ENCODE measurements around the gene HERPUD2. TPM values are rescaled to one million over a fixed set of nuclear protein-coding genes. Genes with fewer than 3 reads are reported as not detected.

Gene HERPUD2
- total RNA-seq, 1 donor from 2014 or later = 43.7 TPM

DNA sequence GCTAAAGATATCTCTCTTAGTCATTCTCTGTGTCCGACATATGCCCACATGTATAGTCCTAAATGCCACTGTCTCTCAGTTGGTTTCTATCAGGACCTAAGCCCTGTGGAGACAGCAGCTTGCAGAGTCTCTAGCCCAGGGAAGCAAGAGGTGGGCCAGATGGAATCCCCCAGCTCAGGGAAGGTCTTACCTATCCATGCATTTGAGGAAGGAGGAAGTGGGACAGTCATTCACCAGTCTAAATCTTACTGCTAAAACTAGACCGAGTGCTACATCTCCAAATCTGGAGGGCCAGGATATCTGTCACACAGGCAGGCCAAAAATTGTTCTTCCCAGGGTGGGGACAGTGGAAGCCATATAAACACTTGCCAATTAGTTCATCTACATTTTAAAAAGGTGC lies 26.4 kb upstream of the HERPUD2 start:
- no peak overlapping the region for H3K27ac Mint-ChIP-seq
- no peak overlapping the region for H3K4me2 ChIP-seq
- no peaks in the 10 kb centered on the region for H3K36me3 ChIP-seq
- no peak overlapping the region for H3K4me3 Mint-ChIP-seq
- TF ChIP-seq, protein P1, sequence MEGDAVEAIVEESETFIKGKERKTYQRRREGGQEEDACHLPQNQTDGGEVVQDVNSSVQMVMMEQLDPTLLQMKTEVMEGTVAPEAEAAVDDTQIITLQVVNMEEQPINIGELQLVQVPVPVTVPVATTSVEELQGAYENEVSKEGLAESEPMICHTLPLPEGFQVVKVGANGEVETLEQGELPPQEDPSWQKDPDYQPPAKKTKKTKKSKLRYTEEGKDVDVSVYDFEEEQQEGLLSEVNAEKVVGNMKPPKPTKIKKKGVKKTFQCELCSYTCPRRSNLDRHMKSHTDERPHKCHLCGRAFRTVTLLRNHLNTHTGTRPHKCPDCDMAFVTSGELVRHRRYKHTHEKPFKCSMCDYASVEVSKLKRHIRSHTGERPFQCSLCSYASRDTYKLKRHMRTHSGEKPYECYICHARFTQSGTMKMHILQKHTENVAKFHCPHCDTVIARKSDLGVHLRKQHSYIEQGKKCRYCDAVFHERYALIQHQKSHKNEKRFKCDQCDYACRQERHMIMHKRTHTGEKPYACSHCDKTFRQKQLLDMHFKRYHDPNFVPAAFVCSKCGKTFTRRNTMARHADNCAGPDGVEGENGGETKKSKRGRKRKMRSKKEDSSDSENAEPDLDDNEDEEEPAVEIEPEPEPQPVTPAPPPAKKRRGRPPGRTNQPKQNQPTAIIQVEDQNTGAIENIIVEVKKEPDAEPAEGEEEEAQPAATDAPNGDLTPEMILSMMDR (IDR thresholded peaks at IDR 0.05) = no peak
- TF ChIP-seq EZH2 (IDR thresholded peaks at IDR 0.05) (no peak), EZH2phosphoT487 (IDR thresholded peaks at IDR 0.05) (no peak)
- H2AFZ ChIP-seq (replicated peaks) = no peak overlapping the region
- no peaks in the 10 kb centered on the region for H3K9me3 ChIP-seq (ENCODE audit: low read depth)
- H3K79me2 ChIP-seq (ENCODE audit: low read depth) = no peaks in the 10 kb centered on the region
- no peaks in the 10 kb centered on the region for H3K4me1 Mint-ChIP-seq
- no peaks in the 10 kb centered on the region for H3K27me3 Mint-ChIP-seq (ENCODE audit: insufficient read depth, low read depth)
- H3K27me3 ChIP-seq = no peaks in the 10 kb centered on the region
- H3K4me1 ChIP-seq = no peaks in the 10 kb centered on the region
- no peak for DNase-seq (ENCODE audit: low spot score)
- no peak overlapping the region for H3K4me3 ChIP-seq
- H3F3A ChIP-seq (ENCODE audit: low read depth) = no peaks in the 10 kb centered on the region
- H3K36me3 Mint-ChIP-seq = no peaks in the 10 kb centered on the region
- H3K9ac ChIP-seq = no peak overlapping the region
- peaks cover 2% of the 10 kb centered on the region for H3K9me3 Mint-ChIP-seq
- H4K20me1 ChIP-seq (ENCODE audit: low read depth) = no peaks in the 10 kb centered on the region
- H3K27ac ChIP-seq = no peak overlapping the region

- H4K20me1 ChIP-seq (ENCODE audit: low read depth) = no peaks in the 10 kb centered on the region
- Mint-ChIP-seq H3K27me3 (ENCODE audit: insufficient read depth, low read depth) (no peaks in the 10 kb centered on the region), H3K9me3 (peaks cover 2% of the 10 kb centered on the region), H3K4me1 (no peaks in the 10 kb centered on the region), H3K27ac (no peak overlapping the region), H3K4me3 (no peak overlapping the region), H3K36me3 (no peaks in the 10 kb centered on the region)
- H3F3A ChIP-seq (ENCODE audit: low read depth) = no peaks in the 10 kb centered on the region
- no peak for DNase-seq (ENCODE audit: low spot score)
- H3K27ac ChIP-seq = no peak overlapping the region
- H3K4me2 ChIP-seq = no peak overlapping the region
- no peaks in the 10 kb centered on the region for H3K27me3 ChIP-seq
- no peaks in the 10 kb centered on the region for H3K9me3 ChIP-seq (ENCODE audit: low read depth)
- no peak overlapping the region for H3K4me3 ChIP-seq
- H3K79me2 ChIP-seq (ENCODE audit: low read depth) = no peaks in the 10 kb centered on the region
- TF ChIP-seq EZH2phosphoT487 (IDR thresholded peaks at IDR 0.05) (no peak), EZH2 (IDR thresholded peaks at IDR 0.05) (no peak)
- TF ChIP-seq, protein P1 (IDR thresholded peaks at IDR 0.05) = no peak
- H3K36me3 ChIP-seq = no peaks in the 10 kb centered on the region
- H3K9ac ChIP-seq = no peak overlapping the region
- no peak overlapping the region for H2AFZ ChIP-seq (replicated peaks)
- H3K4me1 ChIP-seq = no peaks in the 10 kb centered on the region
Measured at GRCh38 chr7:35720849-35721248, 25.9 kb upstream of the HERPUD2 start.

- no peaks in the 10 kb centered on the region for H3K27me3 ChIP-seq
- Mint-ChIP-seq H3K4me3 (no peak overlapping the region), H3K36me3 (no peaks in the 10 kb centered on the region), H3K4me1 (no peaks in the 10 kb centered on the region), H3K27ac (no peak overlapping the region), H3K9me3 (peaks cover 2% of the 10 kb centered on the region), H3K27me3 (ENCODE audit: insufficient read depth, low read depth) (no peaks in the 10 kb centered on the region)
- TF ChIP-seq EZH2phosphoT487 (IDR thresholded peaks at IDR 0.05) (no peak), EZH2 (IDR thresholded peaks at IDR 0.05) (no peak)
- no peak overlapping the region for H3K4me3 ChIP-seq
- H3K36me3 ChIP-seq = no peaks in the 10 kb centered on the region
- no peak for DNase-seq (ENCODE audit: low spot score)
- no peaks in the 10 kb centered on the region for H3K79me2 ChIP-seq (ENCODE audit: low read depth)
- no peaks in the 10 kb centered on the region for H3K9me3 ChIP-seq (ENCODE audit: low read depth)
- H3K4me2 ChIP-seq = no peak overlapping the region
- no peaks in the 10 kb centered on the region for H4K20me1 ChIP-seq (ENCODE audit: low read depth)
- no peaks in the 10 kb centered on the region for H3F3A ChIP-seq (ENCODE audit: low read depth)
- no peak overlapping the region for H2AFZ ChIP-seq (replicated peaks)
- no peak overlapping the region for H3K9ac ChIP-seq
- H3K4me1 ChIP-seq = no peaks in the 10 kb centered on the region
- H3K27ac ChIP-seq = no peak overlapping the region
Measured at GRCh38 chr7:35720032-35720431, 25.1 kb upstream of the HERPUD2 start.

GRCh38 chr7:35718047-35718446 lies 23.1 kb upstream of the HERPUD2 start:
- no peak overlapping the region for H3K27ac Mint-ChIP-seq

More at GRCh38 chr7:35718047-35718446, 23.1 kb upstream of the HERPUD2 start:
- Histone ChIP-seq H3K79me2 (ENCODE audit: low read depth) (no peaks in the 10 kb centered on the region), H3K9me3 (ENCODE audit: low read depth) (no peaks in the 10 kb centered on the region), H3K4me2 (no peak overlapping the region), H3K27me3 (no peaks in the 10 kb centered on the region), H4K20me1 (ENCODE audit: low read depth) (no peaks in the 10 kb centered on the region), H3K4me1 (no peaks in the 10 kb centered on the region), H3K36me3 (no peaks in the 10 kb centered on the region), H3K27ac (no peak overlapping the region), H3K4me3 (no peak overlapping the region), H2AFZ (replicated peaks) (no peak overlapping the region), H3K9ac (no peak overlapping the region), H3F3A (ENCODE audit: low read depth) (no peaks in the 10 kb centered on the region)
- no peak for DNase-seq (ENCODE audit: low spot score)
- TF ChIP-seq EZH2 (IDR thresholded peaks at IDR 0.05) = no peak
- no peak for TF ChIP-seq EZH2phosphoT487 (IDR thresholded peaks at IDR 0.05)
- TF ChIP-seq, protein P1 (IDR thresholded peaks at IDR 0.05) = no peak
- Mint-ChIP-seq H3K9me3 (no peaks in the 10 kb centered on the region), H3K4me1 (peaks cover 3% of the 10 kb centered on the region), H3K27me3 (ENCODE audit: insufficient read depth, low read depth) (no peaks in the 10 kb centered on the region), H3K4me3 (no peak overlapping the region), H3K36me3 (no peaks in the 10 kb centered on the region)

Data from neural progenitor cell (in vitro differentiated cells).